SU-DHL-6 (cell line): ENCODE data around the gene PPP1R12B.

Experiments used
- CTCF ChIP-seq: fragments of 200-600 bp; sonication (generic); IDR thresholded peaks from one replicate; pipeline ENCODE4 v1.5.1; 2017; ENCODE audit warnings: antibody characterized with exemption, mild to moderate bottlenecking, low read length, moderate library complexity; ENCODE audit not compliant: insufficient read depth, poor library complexity, severe bottlenecking
- EZH2phosphoT487 ChIP-seq: fragments of 200-600 bp; sonication (generic), shearing (Covaris generic); conservative IDR thresholded peaks from 2 replicates; pipeline ENCODE4 v1.6.1; 2018; ENCODE audit warnings: mild to moderate bottlenecking, antibody characterized with exemption, low read length, moderate library complexity, mixed read lengths

GRCh38 chr1:202304375-202304774, 44.1 kb upstream of the PPP1R12B start:
- TF ChIP-seq CTCF = no peak
- no peak for TF ChIP-seq EZH2phosphoT487
